ENCODE results near the gene ZNF91. TPM values are rescaled to one million over a fixed set of nuclear protein-coding genes. Genes with fewer than 3 reads are reported as not detected.

Gene ZNF91
- polyA plus RNA-seq, 1 experiment: 18.7 TPM

GRCh38 chr19:23391236-23391635 lies 4.0 kb downstream of the ZNF91 start:
- ChIA-PET CTCF (no interaction called here), POLR2A (interaction anchor here (0.6 kb wide), 1 partner anchor 252 kb away, joined by 3 read pairs; no protein-coding TSS in a partner anchor)
- Histone ChIP-seq H3K27ac (ENCODE audit: low read depth, low read length) (no peak overlapping the region), H3K4me3 (ENCODE audit: low read depth, low read length) (no peak overlapping the region), H3K9me3 (ENCODE audit: control insufficient read depth, insufficient read depth, low read length) (peaks cover 50% of the 10 kb centered on the region), H3K27me3 (ENCODE audit: control insufficient read depth, insufficient read depth, low read length) (no peaks in the 10 kb centered on the region)
- TF ChIP-seq CTCF (IDR thresholded peaks at IDR 0.05; ENCODE audit: low read depth, low read length): no peak
- no peak for DNase-seq (ENCODE audit: low read depth, low spot score)

- no peak overlapping the region for H3K27ac ChIP-seq (ENCODE audit: low read depth, low read length)
- H3K4me3 ChIP-seq (ENCODE audit: low read depth, low read length): no peak overlapping the region
- peaks cover 52% of the 10 kb centered on the region for H3K9me3 ChIP-seq (ENCODE audit: control insufficient read depth, insufficient read depth, low read length)
- TF ChIP-seq CTCF (IDR thresholded peaks at IDR 0.05; ENCODE audit: low read depth, low read length): no peak
- POLR2A ChIA-PET: interaction anchor here (0.7 kb wide), 1 partner anchor 10 kb away, joined by 3 read pairs; the partner anchor contains the start of gene ZNF91
- H3K27me3 ChIP-seq (ENCODE audit: control insufficient read depth, insufficient read depth, low read length): no peaks in the 10 kb centered on the region
- CTCF ChIA-PET: no interaction called here
- no peak for DNase-seq (ENCODE audit: low read depth, low spot score)
Measured at GRCh38 chr19:23385404-23385803, 9.9 kb downstream of the ZNF91 start.

- H3K27ac ChIP-seq (ENCODE audit: low read depth, low read length): no peak overlapping the region
- H3K27me3 ChIP-seq (ENCODE audit: control insufficient read depth, insufficient read depth, low read length): no peaks in the 10 kb centered on the region
- DNase-seq (ENCODE audit: low read depth, low spot score): no peak
- TF ChIP-seq CTCF (IDR thresholded peaks at IDR 0.05; ENCODE audit: low read depth, low read length): no peak
- peaks cover 53% of the 10 kb centered on the region for H3K9me3 ChIP-seq (ENCODE audit: control insufficient read depth, insufficient read depth, low read length)
- ChIA-PET CTCF (no interaction called here), POLR2A (interaction anchor here (0.7 kb wide), 1 partner anchor 11 kb away, joined by 3 read pairs; the partner anchor contains the start of gene ZNF91)
- no peak overlapping the region for H3K4me3 ChIP-seq (ENCODE audit: low read depth, low read length)
Measured at GRCh38 chr19:23384858-23385257, 10.4 kb downstream of the ZNF91 start.

- ChIA-PET CTCF (no interaction called here), POLR2A (no interaction called here)
- H3K4me3 ChIP-seq (ENCODE audit: low read depth, low read length): no peak overlapping the region
- no peak for TF ChIP-seq CTCF (IDR thresholded peaks at IDR 0.05; ENCODE audit: low read depth, low read length)
- no peak overlapping the region for H3K27ac ChIP-seq (ENCODE audit: low read depth, low read length)
- no peaks in the 10 kb centered on the region for H3K27me3 ChIP-seq (ENCODE audit: control insufficient read depth, insufficient read depth, low read length)
- no peak for DNase-seq (ENCODE audit: low read depth, low spot score)
- peaks cover 51% of the 10 kb centered on the region for H3K9me3 ChIP-seq (ENCODE audit: control insufficient read depth, insufficient read depth, low read length)
Measured at GRCh38 chr19:23384166-23384565, 11.1 kb downstream of the ZNF91 start.

- H3K27ac ChIP-seq (ENCODE audit: low read depth, low read length): no peak overlapping the region
- POLR2A ChIA-PET: no interaction called here
- H3K27me3 ChIP-seq (ENCODE audit: control insufficient read depth, insufficient read depth, low read length): no peaks in the 10 kb centered on the region
- H3K9me3 ChIP-seq (ENCODE audit: control insufficient read depth, insufficient read depth, low read length): peaks cover 46% of the 10 kb centered on the region
- CTCF ChIA-PET: no interaction called here
- DNase-seq (ENCODE audit: low read depth, low spot score): no peak
- TF ChIP-seq CTCF (IDR thresholded peaks at IDR 0.05; ENCODE audit: low read depth, low read length): no peak
- no peak overlapping the region for H3K4me3 ChIP-seq (ENCODE audit: low read depth, low read length)
Measured at GRCh38 chr19:23382955-23383354, 12.3 kb downstream of the ZNF91 start.

Measured in AG04450 (cell line).